Sigmoid colon (tissue), 7 donors: ENCODE data around the gene OSTC. TPM values are rescaled to one million over a fixed set of nuclear protein-coding genes. Genes with fewer than 3 reads are reported as not detected.
A peak's percentile ranks its signal among the peaks of the same experiment; 100 is the strongest.

Source experiments
- DNase-seq: peaks from one replicate; pipeline ENCODE4 v3.0.0-alpha.2; 2019
- H3K27ac ChIP-seq, 4 donors: fragments of 200-600 bp; sonication (generic); one replicate each; pipeline ENCODE4 v1.5.1; 2016 to 2019; ENCODE audit warnings: mild to moderate bottlenecking in 1 of 4
- H3K27me3 ChIP-seq, 3 donors: fragments of 200-600 bp; sonication (generic); one replicate each; pipeline ENCODE4 v1.5.1; 2019; ENCODE audit warnings: mild to moderate bottlenecking in 1 of 3
- H3K36me3 ChIP-seq, 4 donors: fragments of 200-600 bp; sonication (generic); one replicate each; pipeline ENCODE4 v1.5.1; 2016 to 2019
- H3K4me1 ChIP-seq, 4 donors: fragments of 200-600 bp; sonication (generic); one replicate each; pipeline ENCODE4 v1.5.1; 2017 to 2019
- H3K4me3 ChIP-seq, 4 donors: fragments of 200-600 bp; sonication (generic); one replicate each; pipeline ENCODE4 v1.5.1; 2017 to 2019; ENCODE audit warnings: mild to moderate bottlenecking in 2 of 4, moderate library complexity in 1 of 4
- H3K9me3 ChIP-seq, 4 donors: fragments of 200-600 bp in 3 of 4; sonication (generic) in 3 of 4; one replicate each; pipeline versions ENCODE4 v1.5.1 to v1.6.1; 2013 to 2019
- CTCF ChIP-seq, 4 experiments: fragments of 450-650 bp in 3 of 4; fragments of 200-600 bp in 1 of 4; IDR thresholded peaks; one replicate each; pipeline ENCODE4 v1.5.1; 2016 to 2019; ENCODE audit warnings: antibody characterized with exemption in 4 of 4, mild to moderate bottlenecking in 3 of 4, moderate library complexity in 2 of 4
- EP300 ChIP-seq, 4 donors: sonication (generic); formaldehyde crosslinking; IDR thresholded peaks; one replicate each; pipeline ENCODE4 v1.6.1; 2017; ENCODE audit warnings: antibody characterized with exemption in 4 of 4
- POLR2A ChIP-seq, 2 donors: fragments of 450-650 bp; IDR thresholded peaks; one replicate each; pipeline ENCODE4 v1.6.1; 2016; ENCODE audit warnings: antibody characterized with exemption in 2 of 2, mild to moderate bottlenecking in 2 of 2, moderate library complexity in 2 of 2
- POLR2AphosphoS5 ChIP-seq, 4 donors: sonication (generic); formaldehyde crosslinking; IDR thresholded peaks; one replicate each; pipeline ENCODE4 v1.6.1; 2017; ENCODE audit warnings: antibody characterized with exemption in 4 of 4
- WGBS, 2 donors: extraction: QIAGEN DNeasy Blood & Tissue Kit; methylation state at CpG; one replicate each; pipeline ENCODE4 v1.1.7; 2013; 5-methylcytosine and 5-hydroxymethylcytosine counted together
- intact Hi-C: fragments of 100-400 bp; cut with DNase I; formaldehyde crosslinking; loops from one replicate; pipeline ENCODE4 v1.15.1; 2023
- polyA plus RNA-seq, 3 donors: library from polyadenylated mRNA; stranded (reverse); fragments of 200-250 nt; gene quantifications; one replicate each; pipeline ENCODE4 v1.2.3, GENCODE V29; 2013
- total RNA-seq, 4 donors: library from RNA; depleted of rRNA; stranded (reverse); fragments of >200 nt; gene quantifications; one replicate each; pipeline ENCODE4 v1.1.0, GENCODE V29; 2016
- donor health status: healthy with polysubstance abuse.
- donor health status: Bipolar disorder and iron deficiency.
- donor health status: healthy.

Gene OSTC
- total and polyA plus RNA-seq, 7 donors: 52.6 to 142 (median 79.8) TPM

GRCh38 chr4:108674356-108674977 is 24.1 kb downstream of the OSTC start:
- Histone ChIP-seq H3K36me3 (peaks cover 0 to 5% (median 0%) of the 10 kb centered on the region in 4 donors), H3K4me3 (no peak overlapping the region), H3K4me1 (no peaks in the 10 kb centered on the region), H3K27ac (no peak overlapping the region), H3K27me3 (no peaks in the 10 kb centered on the region), H3K9me3 (no peaks in the 10 kb centered on the region)
- DNase-seq: no peak
- intact Hi-C loops: no loop called here
- TF ChIP-seq POLR2AphosphoS5 (IDR thresholded peaks at IDR 0.05) (no peak), CTCF (IDR thresholded peaks at IDR 0.05) (no peak), EP300 (IDR thresholded peaks at IDR 0.05) (no peak), POLR2A (IDR thresholded peaks at IDR 0.05) (no peak)
- WGBS, 2 donors: 73 to 87% methylated on average over 4 of the region's 4 CpGs

GRCh38 chr4:108681321-108681809 is 31.0 kb downstream of the OSTC start:
- 94 to 95% methylated on average over 5 of the region's 5 CpGs for WGBS, 2 donors

DNA sequence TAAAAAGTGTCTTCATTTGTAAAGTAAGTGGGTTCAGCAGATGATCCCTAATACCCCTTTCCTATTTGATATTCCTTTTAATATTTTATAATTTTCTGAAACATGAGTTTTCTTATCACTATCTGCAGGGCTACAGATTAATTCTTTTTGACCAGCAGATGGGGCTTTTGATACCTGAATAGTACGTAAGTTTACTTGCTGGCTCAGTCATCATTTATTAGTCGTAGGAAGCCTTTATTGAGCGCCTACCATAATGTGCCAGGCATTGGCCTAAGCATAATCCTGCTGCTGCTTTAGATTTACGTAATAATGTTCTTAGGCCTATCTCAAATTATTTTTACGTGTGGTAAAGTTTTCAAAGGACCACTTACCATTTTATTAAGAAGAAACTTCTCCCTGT is 33.1 kb downstream of the OSTC start:
- Histone ChIP-seq H3K27me3 (no peaks in the 10 kb centered on the region), H3K36me3 (no peaks in the 10 kb centered on the region), H3K27ac (no peak overlapping the region), H3K4me1 (no peaks in the 10 kb centered on the region), H3K9me3 (no peaks in the 10 kb centered on the region), H3K4me3 (no peak overlapping the region)
- peak in 1 of 4 experiments; percentile 8 for TF ChIP-seq CTCF (IDR thresholded peaks at IDR 0.05)
- TF ChIP-seq POLR2AphosphoS5 (IDR thresholded peaks at IDR 0.05): no peak
- no peak for DNase-seq
- WGBS, 2 donors: 25 to 32% methylated on average over 5 of the region's 5 CpGs
- intact Hi-C loops: loop anchor here (10.0 kb wide), 1 partner anchor 721 kb away; no protein-coding TSS in a partner anchor

More at GRCh38 chr4:108681321-108681809, 31.0 kb downstream of the OSTC start:
- intact Hi-C loops: loop anchor here (10.0 kb wide), 1 partner anchor 723 kb away; no protein-coding TSS in a partner anchor
- TF ChIP-seq EP300 (IDR thresholded peaks at IDR 0.05) (no peak), CTCF (IDR thresholded peaks at IDR 0.05) (no peak), POLR2A (IDR thresholded peaks at IDR 0.05) (no peak), POLR2AphosphoS5 (IDR thresholded peaks at IDR 0.05) (no peak)
- no peak for DNase-seq
- no peak overlapping the region for H3K4me3 ChIP-seq
- peaks cover 0 to 5% (median 0%) of the 10 kb centered on the region in 4 donors for H3K36me3 ChIP-seq
- no peaks in the 10 kb centered on the region for H3K4me1 ChIP-seq
- no peak overlapping the region for H3K27ac ChIP-seq
- no peaks in the 10 kb centered on the region for H3K27me3 ChIP-seq
- H3K9me3 ChIP-seq: no peaks in the 10 kb centered on the region

- H3K4me3 ChIP-seq: no peak overlapping the region
- TF ChIP-seq POLR2A (IDR thresholded peaks at IDR 0.05): no peak
- TF ChIP-seq CTCF (IDR thresholded peaks at IDR 0.05): no peak
- no peak for TF ChIP-seq EP300 (IDR thresholded peaks at IDR 0.05)
- no peak for TF ChIP-seq POLR2AphosphoS5 (IDR thresholded peaks at IDR 0.05)
- no peaks in the 10 kb centered on the region for H3K36me3 ChIP-seq
- DNase-seq: no peak
- no peak overlapping the region for H3K27ac ChIP-seq
- H3K4me1 ChIP-seq: no peaks in the 10 kb centered on the region
- no peaks in the 10 kb centered on the region for H3K9me3 ChIP-seq
- WGBS, 2 donors: 84 to 90% methylated on average over 4 of the region's 4 CpGs
- H3K27me3 ChIP-seq: no peaks in the 10 kb centered on the region
- intact Hi-C loops: loop anchor here (10.0 kb wide), 1 partner anchor 720 kb away; no protein-coding TSS in a partner anchor
Observed at GRCh38 chr4:108685036-108685686, 34.8 kb downstream of the OSTC start.
